Ramos (cell line): ENCODE results near the gene MAP2K2.

Experiments
- in situ Hi-C: fragments of 300-500 bp; cut with MboI; formaldehyde crosslinking; loops from one replicate; pipeline ENCODE4 v1.14.3; 2022; ENCODE audit warnings: low sequenced_read_pairs; ENCODE audit not compliant: unreplicated experiment

The MAP2K2 gene

DNA sequence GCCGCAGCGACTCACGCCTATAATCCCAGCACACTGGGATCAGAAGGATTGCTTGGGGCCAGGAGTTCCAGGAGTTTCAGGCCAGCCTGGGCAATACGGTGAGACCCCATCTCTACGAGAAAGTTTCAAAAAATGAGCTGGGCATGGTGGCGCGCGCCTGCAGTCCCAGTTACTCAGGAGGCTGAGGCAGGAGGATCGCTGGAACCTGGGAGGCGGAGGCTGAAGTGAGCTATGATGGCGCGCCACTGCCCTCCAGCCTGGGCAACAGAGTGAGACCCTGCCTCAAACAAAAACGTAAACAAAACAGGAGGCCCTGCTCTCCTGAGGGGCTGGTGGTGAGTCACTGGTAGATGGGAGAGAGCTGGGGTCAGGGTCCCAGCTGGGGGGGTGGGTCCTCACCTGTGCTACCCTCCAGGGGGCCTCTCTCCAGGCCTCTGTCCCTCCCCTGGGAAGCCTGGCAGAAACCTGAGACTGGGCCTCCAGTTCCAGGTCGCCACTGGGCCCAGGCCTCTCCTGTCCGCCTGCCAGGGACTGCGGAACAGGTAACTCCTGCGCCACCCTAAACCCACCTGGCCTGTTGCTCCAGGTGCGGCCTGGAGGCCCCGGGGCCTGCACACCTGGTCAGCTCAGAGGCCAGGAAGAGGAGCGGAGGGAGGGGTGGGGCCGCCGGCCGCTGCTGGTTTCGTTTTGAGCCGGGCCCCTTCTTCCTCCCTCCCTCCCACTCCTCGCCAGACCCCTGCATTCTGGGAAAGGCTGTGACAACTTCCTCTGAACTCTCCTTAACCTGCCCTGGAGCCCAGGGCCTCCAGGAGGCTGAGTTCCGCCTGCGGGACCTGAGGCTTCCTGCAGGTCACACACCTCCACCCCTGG, 40.0 kb downstream of the MAP2K2 start:
- in situ Hi-C loops: no loop called here

DNA sequence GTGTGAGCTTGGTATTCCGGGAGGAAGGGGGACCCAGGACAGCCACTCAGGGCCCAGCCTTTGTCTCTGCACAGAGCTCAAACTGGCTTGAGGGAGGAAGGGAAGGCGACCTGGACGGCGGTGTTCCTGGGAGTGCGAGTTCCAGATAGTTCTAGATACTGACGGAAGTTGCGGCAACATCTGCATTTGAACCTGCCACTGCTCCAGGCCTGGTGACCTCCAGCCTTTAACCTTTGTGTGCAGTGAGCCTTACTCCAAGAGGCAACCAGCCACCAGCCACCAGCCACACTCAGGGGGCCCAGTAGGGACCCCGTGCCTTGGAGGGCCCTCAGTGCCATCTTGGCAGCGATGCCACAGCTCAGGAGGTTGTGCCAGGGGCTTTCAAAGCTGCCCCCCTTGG, 41.8 kb downstream of the MAP2K2 start:
- in situ Hi-C loops: no loop called here

DNA sequence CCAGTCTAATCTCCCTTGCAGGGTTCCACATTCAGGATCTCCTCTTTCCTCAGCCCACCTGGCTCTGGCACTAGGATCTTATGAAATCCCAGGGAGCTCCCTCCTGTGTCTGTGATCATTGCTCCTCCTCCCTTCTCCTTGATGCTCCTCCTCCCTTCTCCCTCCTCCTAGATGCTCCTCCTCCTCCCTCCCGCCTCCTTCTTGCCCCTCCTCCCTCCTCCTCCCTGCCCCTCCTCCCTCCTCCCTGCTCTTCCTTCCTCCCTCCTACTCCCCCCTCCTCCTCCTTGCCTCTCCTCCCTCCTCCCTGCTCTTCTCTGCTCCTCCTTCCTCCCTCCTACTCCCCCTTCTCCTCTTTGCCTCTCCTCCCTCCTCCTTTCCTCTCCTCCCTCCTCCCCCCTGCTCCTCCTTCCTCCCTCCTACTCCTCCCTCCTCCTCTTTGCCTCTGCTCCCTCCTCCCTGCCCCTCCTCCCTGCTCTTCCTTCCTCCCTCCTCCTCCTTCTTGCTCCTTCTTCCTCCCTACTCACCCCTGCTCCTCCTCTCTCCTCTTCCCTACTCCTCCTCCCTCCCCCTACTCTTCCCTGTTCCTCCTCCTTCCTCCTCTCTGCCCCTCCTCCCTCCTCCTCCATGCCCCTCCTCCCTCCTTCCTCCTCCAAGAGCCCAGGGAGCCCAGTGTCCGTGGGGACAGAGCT, 42.3 kb downstream of the MAP2K2 start:
- in situ Hi-C loops: no loop called here

DNA sequence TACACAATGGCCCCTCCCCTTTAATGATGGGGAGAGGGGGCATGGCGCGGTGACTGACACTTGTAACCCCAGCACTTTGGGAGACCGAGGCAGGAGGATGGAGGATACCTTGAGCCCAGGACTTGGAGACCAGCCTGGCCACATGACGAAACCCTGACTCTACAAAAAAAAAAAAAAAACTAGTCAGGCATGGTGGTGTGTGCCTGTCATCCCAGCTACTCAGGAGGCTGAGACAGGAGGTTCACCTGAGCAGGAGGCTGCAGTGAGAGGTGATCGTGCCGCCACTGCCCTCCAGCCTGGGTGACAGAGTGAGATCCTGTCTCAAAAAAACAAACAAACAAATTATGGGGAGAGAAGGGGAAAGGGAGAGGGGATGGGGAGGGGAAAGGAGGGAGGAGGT, 43.4 kb downstream of the MAP2K2 start:
- in situ Hi-C loops: no loop called here

DNA sequence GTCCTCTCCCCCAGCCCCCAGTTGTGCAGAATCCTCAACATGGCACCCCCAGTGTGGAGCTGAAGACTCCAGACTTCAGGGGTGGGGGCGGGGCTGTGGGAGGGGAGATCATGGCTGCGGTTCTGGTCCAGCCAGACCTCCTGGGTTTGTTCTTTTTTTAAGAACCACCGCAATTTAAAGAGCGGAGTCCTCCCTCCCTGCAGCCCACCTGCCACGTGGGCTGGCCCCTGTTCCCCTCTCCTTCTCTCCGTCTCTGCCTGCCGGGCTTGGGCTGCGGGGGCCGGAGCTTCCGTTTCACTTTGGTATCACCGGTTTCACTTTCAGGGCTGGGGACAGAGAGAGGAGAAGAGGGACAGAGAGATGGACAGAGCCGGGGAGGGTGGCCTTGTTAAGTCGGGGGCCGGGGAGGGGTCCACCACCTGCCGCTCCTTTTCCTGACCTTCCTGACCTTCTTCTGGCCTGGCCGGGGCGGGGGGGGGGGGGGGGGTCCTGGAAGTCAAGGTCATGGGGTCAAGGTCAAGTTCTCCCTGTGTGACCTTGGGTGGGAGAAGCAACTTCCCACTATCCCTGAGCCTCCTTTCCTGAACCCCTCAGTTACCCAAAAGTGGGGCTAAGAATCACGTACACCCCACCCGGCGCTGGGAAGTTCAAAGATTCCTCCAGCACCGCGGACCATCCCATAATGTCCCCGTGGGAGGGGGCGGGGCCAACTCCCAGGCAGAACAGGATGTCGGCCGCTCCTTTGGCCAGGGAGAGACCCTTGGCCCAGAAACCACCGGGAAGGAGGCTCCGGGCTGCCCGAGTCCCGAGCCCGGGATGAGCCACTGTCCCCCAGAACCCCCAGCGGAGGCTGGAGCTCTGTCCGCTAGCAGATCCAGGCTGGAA, 45.9 kb downstream of the MAP2K2 start:
- in situ Hi-C loops: no loop called here

DNA sequence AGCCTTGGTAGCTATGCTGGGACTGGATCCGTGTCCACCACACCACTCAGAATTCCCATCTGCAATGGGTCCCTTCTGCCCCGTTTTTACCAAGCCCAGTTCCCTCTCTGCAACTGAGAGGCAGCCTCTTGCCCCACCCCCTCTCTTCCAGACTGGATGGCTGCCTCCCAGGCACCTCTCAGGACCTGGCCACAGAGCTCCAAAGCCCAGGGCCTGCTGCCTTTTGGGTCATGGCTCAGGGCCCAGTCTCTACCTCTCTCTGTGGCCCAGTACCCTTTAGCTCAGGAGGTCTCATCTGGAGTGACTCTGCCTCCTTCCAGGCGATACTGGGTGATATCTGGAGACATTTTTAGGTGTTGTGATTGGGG, 46.9 kb downstream of the MAP2K2 start:
- in situ Hi-C loops: no loop called here

DNA sequence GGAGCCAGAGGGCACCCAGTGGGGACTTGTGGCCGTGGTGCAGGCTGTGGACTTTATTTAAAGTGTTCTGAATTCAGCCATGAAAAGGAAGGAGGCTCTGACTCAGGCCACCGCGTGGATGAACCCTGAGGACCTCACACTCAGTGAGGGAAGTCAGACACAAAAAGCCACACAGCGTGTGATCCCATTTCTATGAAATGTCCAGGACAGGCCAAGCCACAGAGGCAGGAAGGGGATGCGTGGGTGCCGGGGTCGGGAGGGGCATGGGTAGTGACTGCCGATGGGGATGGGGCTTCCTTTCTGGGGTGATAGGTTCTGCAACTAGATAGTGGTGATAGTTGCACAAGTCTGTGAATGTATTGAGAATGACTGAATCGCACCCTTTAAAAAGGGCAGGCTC, 48.5 kb downstream of the MAP2K2 start:
- in situ Hi-C loops: no loop called here

DNA sequence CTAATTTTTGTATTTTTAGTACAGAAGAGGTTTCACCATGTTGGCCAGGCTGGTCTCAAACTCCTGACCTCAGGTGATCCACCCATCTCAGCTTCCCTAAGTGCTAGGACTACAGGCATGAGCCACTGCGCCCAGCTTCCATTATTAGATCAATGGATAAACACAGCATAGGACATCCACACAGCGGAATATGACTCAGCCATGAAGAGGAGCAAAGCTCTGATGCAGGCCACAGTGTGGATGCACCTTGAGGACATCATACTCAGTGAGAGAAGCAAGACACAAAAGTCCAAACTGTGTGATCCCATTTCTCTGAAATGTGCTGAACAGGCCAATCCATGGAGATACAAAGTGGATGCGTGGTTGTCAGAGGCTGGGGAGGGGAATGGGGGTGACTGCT, 52.3 kb downstream of the MAP2K2 start:
- in situ Hi-C loops: no loop called here

DNA sequence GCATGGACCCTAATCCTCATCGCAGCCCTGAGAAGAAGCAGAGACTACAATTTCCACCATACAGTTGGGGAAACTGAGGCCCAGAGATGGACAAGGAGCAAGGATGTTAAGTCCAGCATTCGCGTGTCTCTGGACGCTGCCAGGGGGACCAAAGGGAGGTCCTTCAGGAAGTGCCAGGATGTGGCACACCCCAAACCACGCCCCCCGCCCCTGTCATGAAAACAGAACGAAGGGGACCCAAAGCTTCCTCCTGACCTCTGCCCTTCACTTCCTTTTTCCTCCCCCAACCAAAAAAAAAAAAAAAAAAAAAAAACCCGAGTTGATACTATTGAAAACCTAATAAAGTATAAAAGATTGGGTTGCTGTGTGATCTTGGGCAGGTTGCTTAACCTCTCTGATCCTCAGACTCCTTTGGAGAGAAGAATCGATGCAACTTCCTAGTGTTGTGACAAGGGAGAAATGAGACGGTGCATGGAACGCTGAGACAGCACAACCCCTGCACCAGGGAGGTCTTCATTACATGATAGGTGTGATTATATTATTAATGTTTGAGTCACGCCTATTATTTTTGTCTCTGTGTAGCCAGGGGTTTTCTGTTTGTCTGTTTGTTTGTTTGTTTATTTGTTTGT, 54.5 kb downstream of the MAP2K2 start:
- in situ Hi-C loops: no loop called here

DNA sequence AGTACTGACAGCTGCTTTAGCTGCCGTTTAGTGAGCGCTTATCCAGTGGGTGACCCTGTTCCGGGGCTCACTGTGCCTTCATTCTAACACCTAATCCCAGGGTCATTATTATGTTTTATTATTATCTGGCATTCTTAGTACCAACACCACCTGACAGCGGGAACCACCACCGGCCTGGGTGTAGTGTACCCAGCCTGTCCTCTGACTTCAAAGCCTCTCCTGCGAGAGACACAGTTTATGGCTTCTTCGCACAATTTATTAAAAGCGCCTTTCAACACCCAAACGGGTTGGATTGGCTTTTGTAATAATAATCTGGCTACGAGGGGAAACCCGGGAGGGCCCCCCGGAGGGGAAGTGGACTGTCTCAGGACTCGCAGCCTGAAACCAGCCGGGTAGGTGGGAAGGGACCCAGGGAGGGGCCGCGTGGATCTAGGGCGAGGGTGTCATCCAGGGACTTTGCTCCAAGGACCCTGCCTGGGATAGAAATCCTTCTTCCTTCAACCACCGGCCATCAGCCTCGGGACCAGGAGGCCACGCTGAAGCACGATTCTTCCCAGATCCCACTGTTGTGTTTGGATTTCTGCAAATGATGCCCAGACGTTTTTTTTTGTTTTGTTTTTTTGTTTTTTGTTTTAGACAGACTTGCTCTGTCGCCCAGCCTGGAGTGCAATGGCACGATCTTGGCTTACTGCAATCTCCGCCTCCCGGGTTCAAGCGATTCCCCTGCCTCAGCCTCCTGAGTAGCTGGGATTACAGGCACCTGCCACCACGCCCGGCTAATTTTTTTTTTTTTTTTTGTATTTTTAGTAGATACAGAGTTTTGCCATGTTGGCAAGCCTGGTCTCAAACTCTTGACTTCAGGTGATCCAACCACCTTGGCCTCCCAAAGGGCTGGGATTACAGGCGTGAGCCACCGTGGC, 55.6 kb downstream of the MAP2K2 start:
- in situ Hi-C loops: no loop called here

DNA sequence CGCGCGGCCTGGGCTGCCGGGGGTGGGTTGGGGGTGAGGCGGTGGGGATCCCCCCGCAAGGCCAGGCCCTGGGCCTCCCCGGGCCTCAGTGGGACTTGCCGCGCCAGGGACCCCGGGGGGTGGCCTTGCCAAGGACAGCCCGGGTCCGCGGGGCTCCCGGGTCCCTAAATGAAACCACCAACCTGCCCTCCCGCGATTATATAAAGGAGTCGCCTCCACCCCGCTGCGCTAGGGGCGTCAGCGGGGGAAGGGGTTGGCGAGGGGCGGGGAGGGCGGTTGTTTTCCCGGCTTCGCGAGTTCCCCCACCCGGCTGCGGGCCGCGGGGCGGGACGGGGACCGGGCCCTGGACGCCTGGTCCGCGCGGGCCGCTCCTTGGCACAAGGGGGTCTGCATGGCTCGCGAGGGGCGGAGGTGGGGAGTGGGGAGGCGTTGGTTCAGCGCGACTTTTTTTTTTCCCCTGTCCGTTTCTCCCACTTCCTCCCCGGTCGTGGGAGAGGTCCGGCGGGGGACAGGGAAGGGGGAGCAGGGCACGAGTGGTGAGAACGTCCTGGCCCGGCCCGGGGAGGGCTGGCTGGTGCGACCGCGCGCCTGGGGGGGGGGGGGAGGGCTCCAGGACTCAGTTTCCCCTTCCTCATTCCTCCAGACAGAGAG, 56.4 kb downstream of the MAP2K2 start:
- in situ Hi-C loops: no loop called here

DNA sequence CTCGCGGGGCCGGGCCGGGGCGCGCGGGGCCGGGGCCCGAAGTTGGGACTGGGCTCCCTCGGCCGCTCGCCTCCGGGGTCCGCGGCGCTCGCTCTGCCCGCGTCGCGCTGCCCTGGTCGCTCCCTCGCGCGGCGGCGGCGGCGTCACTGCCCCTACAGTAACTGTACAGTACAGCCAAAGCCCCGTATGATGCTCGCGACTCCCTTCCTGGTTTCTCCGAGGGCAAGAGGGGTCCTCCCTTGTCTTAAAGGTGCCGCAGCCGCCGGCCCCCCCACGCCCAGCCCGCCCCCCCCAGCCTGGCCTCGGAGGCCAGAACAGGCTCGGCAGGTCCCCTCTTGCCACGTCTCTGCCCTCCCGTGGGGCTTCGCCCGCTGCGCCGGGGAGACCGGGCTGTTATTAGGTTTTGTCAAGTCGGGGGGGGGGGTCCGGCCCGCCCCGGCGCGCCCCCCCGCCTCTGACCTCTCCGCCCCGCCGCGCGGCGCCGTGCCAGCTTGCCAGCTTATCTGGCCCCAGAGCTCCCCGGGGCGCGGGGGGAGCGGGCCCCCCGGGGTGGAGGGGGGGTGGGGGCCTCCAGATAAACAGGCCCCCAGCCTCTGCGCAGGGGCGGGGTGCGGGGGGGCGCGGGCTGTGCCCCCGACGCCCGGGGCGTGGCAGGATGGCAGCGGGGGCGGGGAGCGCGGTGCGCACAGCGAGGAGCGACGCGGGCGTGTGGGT, 57.1 kb downstream of the MAP2K2 start, which contains the start of gene ZBTB7A:
ZBTB7A (minus strand) TSS at position 218 of the 714 bp plus-strand sequence. CDS start 11,667 bp downstream, outside the sequence.
- in situ Hi-C loops: no loop called here

DNA sequence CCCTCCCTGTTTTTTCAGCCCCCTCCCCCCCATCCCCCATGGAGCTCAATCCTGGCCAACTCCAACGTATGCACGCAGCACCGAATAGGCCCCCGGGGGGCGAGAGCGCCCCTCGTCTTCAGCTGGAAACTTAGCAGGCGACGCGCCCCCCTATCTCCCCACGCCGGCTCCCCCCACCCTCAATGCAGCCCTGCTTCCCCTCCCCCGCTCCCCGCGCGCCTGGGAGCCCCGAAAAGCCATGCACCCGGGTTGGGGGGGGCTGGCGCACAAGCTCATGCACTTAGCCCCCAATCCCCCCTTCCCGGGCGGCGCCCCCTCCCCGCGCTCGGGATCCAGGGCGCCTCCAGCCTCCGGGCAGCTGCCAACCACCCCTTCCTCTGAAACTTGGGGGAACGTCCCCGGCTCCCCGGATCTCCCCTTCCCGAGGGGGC, 57.7 kb downstream of the MAP2K2 start:
- in situ Hi-C loops: no loop called here

DNA sequence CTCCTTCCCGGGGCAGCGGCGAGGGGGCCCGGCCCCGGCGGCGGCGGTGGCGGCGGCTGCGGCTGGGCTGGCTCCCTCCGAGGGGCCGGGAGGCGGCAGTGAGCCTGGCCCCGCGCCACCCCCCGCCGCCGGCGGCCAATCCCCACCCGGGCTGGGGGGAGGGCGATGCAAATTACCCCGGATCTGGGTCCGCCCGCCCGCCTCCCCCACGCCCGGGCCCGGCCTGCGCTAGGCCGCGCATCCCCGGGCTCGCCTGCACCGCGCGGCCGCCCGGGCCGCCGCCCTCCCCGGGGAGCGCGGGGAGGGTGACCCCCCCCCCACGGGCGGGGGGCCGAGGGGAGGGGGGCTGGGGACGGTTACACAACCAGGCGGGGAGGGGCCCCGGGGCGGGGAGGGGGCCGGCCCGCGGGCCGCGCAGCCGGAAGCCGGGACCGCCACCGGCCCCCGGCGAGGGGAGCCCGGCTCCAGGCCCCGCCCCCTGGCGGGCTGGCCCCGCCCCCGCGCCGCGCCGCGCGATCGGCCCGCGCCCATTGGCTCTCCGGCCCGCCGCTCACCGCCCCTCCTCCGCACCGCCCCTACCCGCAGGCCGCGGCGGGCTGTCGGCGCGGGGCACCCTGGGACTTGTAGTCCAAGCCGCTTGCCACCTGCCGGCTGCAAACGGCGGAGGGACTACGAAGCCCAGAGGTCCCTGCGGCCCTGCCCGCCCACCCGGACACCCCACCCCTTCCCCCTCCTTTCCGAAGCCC, 58.3 kb downstream of the MAP2K2 start:
- in situ Hi-C loops: no loop called here

DNA sequence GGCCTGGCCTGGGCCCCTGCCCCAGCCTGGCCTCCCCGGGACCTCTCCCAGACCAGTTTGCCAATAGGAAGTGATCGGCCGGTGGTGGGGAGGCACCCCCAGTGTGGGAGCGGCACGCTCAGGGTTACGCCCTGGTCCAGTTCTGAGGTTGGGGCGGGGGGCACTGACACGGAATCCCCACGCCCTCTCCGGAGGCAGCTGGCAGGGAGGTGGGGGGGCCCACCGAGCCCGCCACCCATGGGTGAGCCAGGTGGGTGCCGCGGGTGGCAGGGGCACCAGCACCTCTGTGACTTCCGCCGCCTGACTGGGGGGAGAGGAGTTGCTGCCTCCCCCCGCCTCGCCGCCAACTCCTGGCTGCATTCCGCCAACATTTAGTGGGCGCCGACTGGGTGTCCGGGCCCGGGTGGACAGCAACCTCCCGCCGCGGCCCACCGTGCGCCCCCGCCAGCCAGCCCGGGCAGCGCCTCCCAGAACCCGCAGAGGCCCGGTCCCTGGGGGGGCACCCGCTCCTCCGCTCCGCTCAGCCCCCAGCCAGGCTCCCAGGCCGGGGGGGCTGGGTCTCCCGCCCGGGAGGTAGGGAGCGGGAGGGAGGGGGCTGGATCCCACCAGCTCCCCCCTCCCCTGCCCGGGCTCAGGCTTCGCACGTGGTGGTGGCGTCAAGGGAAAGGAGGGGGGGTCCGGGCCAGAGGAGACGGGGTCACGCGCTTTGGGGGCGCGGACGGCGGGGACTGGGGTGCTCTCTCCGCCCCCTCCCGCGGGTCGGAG, 59.2 kb downstream of the MAP2K2 start:
- in situ Hi-C loops: no loop called here

DNA sequence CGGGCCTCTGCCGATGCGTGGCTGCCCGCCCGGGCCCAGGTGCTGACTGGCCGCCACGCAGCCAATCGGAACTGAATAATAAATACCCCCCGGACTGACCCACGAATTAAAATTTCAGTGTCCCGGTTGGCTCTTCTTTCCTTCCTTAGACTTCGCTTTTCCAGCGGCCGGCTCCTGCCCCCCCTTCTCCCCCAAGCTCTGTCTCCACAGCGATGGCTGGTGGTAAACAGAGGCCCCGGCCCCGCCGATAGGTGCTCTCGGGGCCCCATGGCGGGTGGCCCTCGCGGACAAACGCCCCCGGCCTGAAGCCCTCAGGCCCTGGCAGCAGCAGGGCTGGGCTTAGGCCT, 59.8 kb downstream of the MAP2K2 start:
- in situ Hi-C loops: no loop called here
